GM12878 (cell line): ENCODE data around the gene ITIH1. TPM values are rescaled to one million over a fixed set of nuclear protein-coding genes. Genes with fewer than 3 reads are reported as not detected.

Experiments used
- ATAC-seq: fragments of 200-7000 bp; cut with Tn5 transposase; 3 replicates; pipeline ENCODE4 v1.9.1; 2020; ENCODE audit warnings: mild to moderate bottlenecking, moderate library complexity
- BruUV-seq: library from RNA; stranded (reverse); fragments of 400-500 nt; replicated peaks from 2 replicates; lab custom pipeline; 2021; lab: Mats Ljungman, UMichigan
- CTCF ChIA-PET: fragments of 300-600 bp; sonication (Branson Sonifier 250); formaldehyde crosslinking; extraction: SDS; loops from one replicate; lab custom pipeline; 2021; ENCODE audit warnings: inconsistent platforms; lab: Yijun Ruan, JAX
- POLR2A ChIA-PET: fragments of 350-600 bp; formaldehyde crosslinking; extraction: SDS; loops from one replicate; lab custom pipeline; 2021; ENCODE audit warnings: inconsistent platforms; lab: Charles Lee
- RAD21 ChIA-PET: fragments of 300-600 bp; sonication (Branson Sonifier 250); formaldehyde crosslinking; loops from one replicate; lab custom pipeline; 2023; ENCODE audit warnings: antibody characterized with exemption; ENCODE audit not compliant: unreplicated experiment; lab: Charles Lee
- SMC1A ChIA-PET: fragments of 300-600 bp; sonication (Branson Sonifier 250); formaldehyde crosslinking; loops from one replicate; lab custom pipeline; 2023; ENCODE audit not compliant: unreplicated experiment, uncharacterized antibody; lab: Charles Lee
- DNase-seq: peaks from one replicate; pipeline ENCODE4 v3.0.0-alpha.2; 2011; ENCODE audit warnings: low read depth, low spot score
- FAIRE-seq: peaks from 3 replicates; lab custom pipeline; 2011; peaks lifted over from hg19 to GRCh38; lab: Jason Lieb, UNC
- H2AFZ ChIP-seq: 2 replicates; pipeline ENCODE4 v1.6.0; 2011; ENCODE audit warnings: low read depth, low read length, control low read depth; ENCODE audit not compliant: control insufficient read depth
- H3K27ac ChIP-seq: 2 replicates; pipeline ENCODE4 v1.5.1; 2011; ENCODE audit warnings: control low read depth; ENCODE audit not compliant: control insufficient read depth, insufficient read depth
- H3K27me3 ChIP-seq, 2 experiments: replicated peaks in 1 of 2; 2 replicates each; pipeline versions ENCODE4 v1.6.0 to v1.6.1; 2011; ENCODE audit warnings: low read length in 1 of 2; ENCODE audit not compliant: control insufficient read depth in 2 of 2, insufficient read depth in 2 of 2
- H3K36me3 ChIP-seq, 2 experiments: 2 replicates each; pipeline ENCODE4 v1.5.1; 2011; ENCODE audit warnings: low read length in 1 of 2; ENCODE audit not compliant: control insufficient read depth in 2 of 2, insufficient read depth in 2 of 2
- H3K4me1 ChIP-seq: 2 replicates; pipeline ENCODE4 v1.6.1; 2011; ENCODE audit warnings: mild to moderate bottlenecking, low read length, moderate library complexity, mixed read lengths; ENCODE audit not compliant: control insufficient read depth, insufficient read depth
- H3K4me2 ChIP-seq: 2 replicates; pipeline ENCODE4 v1.6.0; 2011; ENCODE audit warnings: control low read depth; ENCODE audit not compliant: control insufficient read depth, insufficient read depth
- H3K4me3 ChIP-seq: fragments of 200-600 bp; sonication (generic); 2 replicates; pipeline ENCODE4 v1.5.1; 2016
- H3K79me2 ChIP-seq: 2 replicates; pipeline ENCODE4 v1.6.0; 2011; ENCODE audit warnings: low read length; ENCODE audit not compliant: control insufficient read depth, insufficient read depth
- H3K9ac ChIP-seq: 2 replicates; pipeline ENCODE4 v1.8.0; 2011; ENCODE audit warnings: low read length, control low read depth, mixed read lengths; ENCODE audit not compliant: control insufficient read depth, insufficient read depth
- H3K9me3 ChIP-seq: replicated peaks from 3 replicates; pipeline ENCODE4 v1.5.1; 2011; ENCODE audit warnings: mild to moderate bottlenecking, low read length; ENCODE audit not compliant: control insufficient read depth, insufficient read depth
- H4K20me1 ChIP-seq: 2 replicates; pipeline ENCODE4 v1.6.0; 2011; ENCODE audit not compliant: control insufficient read depth, insufficient read depth
- ASH2L ChIP-seq: fragments of 300-600, 200-600 bp; sonication (generic); IDR thresholded peaks from 2 replicates; pipeline ENCODE4 v1.6.1; 2017; ENCODE audit warnings: low read depth, mild to moderate bottlenecking, borderline replicate concordance
- BACH1 ChIP-seq: fragments of 450-650 bp; IDR thresholded peaks from 2 replicates; pipeline ENCODE4 v1.6.1; 2017; ENCODE audit warnings: mild to moderate bottlenecking, borderline replicate concordance
- CEBPZ ChIP-seq: fragments of 150-350 bp; IDR thresholded peaks from 2 replicates; pipeline ENCODE4 v1.6.1; 2016; ENCODE audit warnings: low read depth, low read length
- E2F8 ChIP-seq: fragments of 450-650 bp; IDR thresholded peaks from 2 replicates; pipeline ENCODE4 v1.6.1; 2018; ENCODE audit warnings: mild to moderate bottlenecking, low read depth, moderate library complexity; ENCODE audit not compliant: partially characterized antibody
- ESRRA ChIP-seq: IDR thresholded peaks from 2 replicates; pipeline ENCODE4 v1.6.1; 2012; ENCODE audit warnings: mild to moderate bottlenecking, low read length, improper control_type of control experiment
- FOXK2 ChIP-seq: fragments of 450-650 bp; IDR thresholded peaks from 2 replicates; pipeline ENCODE4 v1.6.1; 2017; ENCODE audit warnings: mild to moderate bottlenecking, moderate library complexity
- HCFC1 ChIP-seq: fragments of 150-350 bp; IDR thresholded peaks from 2 replicates; pipeline ENCODE4 v1.6.1; 2014; ENCODE audit warnings: low read length
- MAX ChIP-seq: IDR thresholded peaks from 2 replicates; pipeline ENCODE4 v1.6.1; 2012; ENCODE audit warnings: low read depth, low read length, improper control_type of control experiment
- PRDM15 ChIP-seq: fragments of 450-650 bp; formaldehyde crosslinking; IDR thresholded peaks from 2 replicates; pipeline ENCODE4 v1.4.0; 2020; ENCODE audit warnings: mild to moderate bottlenecking, moderate library complexity
- SMARCA5 ChIP-seq: fragments of 450-650 bp; IDR thresholded peaks from 2 replicates; pipeline ENCODE4 v1.6.1; 2017; ENCODE audit warnings: mild to moderate bottlenecking
- SMC3 ChIP-seq: IDR thresholded peaks from 2 replicates; pipeline ENCODE4 v1.6.1; 2011; ENCODE audit warnings: low read length, improper control_type of control experiment, borderline replicate concordance
- SPI1 ChIP-seq: IDR thresholded peaks from 2 replicates; pipeline ENCODE4 v1.6.1; 2011; ENCODE audit warnings: low read depth, mild to moderate bottlenecking, low read length, moderate library complexity, borderline replicate concordance; ENCODE audit not compliant: insufficient read depth
- TARDBP ChIP-seq: IDR thresholded peaks from 2 replicates; pipeline ENCODE4 v1.6.1; 2016; ENCODE audit warnings: borderline replicate concordance
- TBL1XR1 ChIP-seq: IDR thresholded peaks from 2 replicates; pipeline ENCODE4 v1.6.1; 2012; ENCODE audit warnings: low read depth, low read length, improper control_type of control experiment
- TCF12 ChIP-seq: IDR thresholded peaks from 2 replicates; pipeline ENCODE4 v1.6.1; 2011; ENCODE audit warnings: low read depth, mild to moderate bottlenecking, low read length
- TCF3 ChIP-seq: IDR thresholded peaks from 2 replicates; pipeline ENCODE4 v1.6.1; 2012; ENCODE audit warnings: low read depth, mild to moderate bottlenecking, low read length, borderline replicate concordance; ENCODE audit not compliant: insufficient read depth
- WGBS: methylation state at CpG from one replicate; pipeline ENCODE4 v1.1.6; 2016; ENCODE audit warnings: low lambda C conversion rate; ENCODE audit not compliant: insufficient replicate concordance, insufficient coverage; ENCODE audit errors: missing lambda C conversion rate; 5-methylcytosine and 5-hydroxymethylcytosine counted together
- in situ Hi-C: fragments of 300-500 bp; cut with MboI; formaldehyde crosslinking; loops from 9 replicates; pipeline ENCODE4 v1.14.3; 2018; ENCODE audit warnings: mixed read lengths
- intact Hi-C: fragments of 100-400 bp; cut with micrococcal nuclease; formaldehyde crosslinking; loops from one replicate; pipeline ENCODE4 v1.14.2; 2022; ENCODE audit not compliant: unreplicated experiment
- polyA plus RNA-seq, 11 experiments: library from polyadenylated mRNA; depleted of rRNA in 4 of 11; unstranded in 6 of 11; stranded (reverse) in 5 of 11; fragments of >200 nt; fragmentation: Nextera tagmentation in 4 of 11; fragmentation: Illumina TruSeq in 1 of 11; extraction: Ambion mirVana in 4 of 11; extraction: Trizol in 1 of 11; gene quantifications; 1 replicate in 1 of 11; 2 replicates in 10 of 11; pipeline versions ENCODE4 v1.2.1 to v1.2.3, GENCODE V29; 2011 to 2016; ENCODE audit warnings: inconsistent platforms in 2 of 11, missing spikeins in 2 of 11, low read depth in 1 of 11
- total RNA-seq, 4 experiments: library from RNA; depleted of rRNA in 3 of 4; stranded (reverse); fragments of >200 nt in 3 of 4; fragmentation: Illumina TruSeq in 1 of 4; extraction: Trizol in 1 of 4; gene quantifications; 2 replicates each; pipeline versions ENCODE4 v1.2.1 to v1.2.3, GENCODE V29; 2013 to 2021

The ITIH1 gene
- total and polyA plus RNA-seq, 10 of the 15 experiments (the other 5 are each of a cell fraction or from before 2014, with no cell fraction given) = 0.33 to 0.64 (median 0.44) TPM; not detected in 7

- ChIA-PET RAD21 (no interaction called here), CTCF (interaction anchor here (1.0 kb wide), 1 partner anchor 8 kb away, joined by 4 read pairs; no protein-coding TSS in a partner anchor), POLR2A (no interaction called here), SMC1A (no interaction called here)
- Histone ChIP-seq H3K9me3 (no peaks in the 10 kb centered on the region), H3K36me3 (no peaks in the 10 kb centered on the region), H3K9ac (no peak overlapping the region), H3K27ac (no peak overlapping the region), H3K4me1 (no peaks in the 10 kb centered on the region), H3K4me3 (no peak overlapping the region), H3K27me3 (no peaks in the 10 kb centered on the region; a peak in 1 of 4 replicates), H3K4me2 (no peak overlapping the region), H4K20me1 (no peaks in the 10 kb centered on the region), H3K79me2 (no peaks in the 10 kb centered on the region), H2AFZ (no peak overlapping the region)
- in situ Hi-C loops = no loop called here
- ATAC-seq (no peak), DNase-seq (no peak), FAIRE-seq (no peak)
- no TSS peak for BruUV-seq
- intact Hi-C loops = no loop called here
- WGBS = 24% methylated on average over 7 of the region's 7 CpGs
- TF ChIP-seq FOXK2 (no peak), PRDM15 (CRISPR knock-in tag) (no peak), SMC3 (no peak), TCF3 (no peak), E2F8 (no peak), TARDBP (no peak), SPI1 (no peak), MAX (no peak), SMARCA5 (no peak), CEBPZ (no peak), BACH1 (no peak), TBL1XR1 (no peak), ASH2L (no peak), ESRRA (no peak), TCF12 (no peak), HCFC1 (no peak)
Measured at GRCh38 chr3:52790337-52790736, 12.9 kb downstream of the ITIH1 start.
